ENCODE data around the gene SKA1.
"Not testable (repeated sequence)": the region's sequence is repeated elsewhere in the genome, so short reads cannot be mapped to it uniquely, and the experiment has no call there.

SKA1 gene

GRCh38 chr18:50396005-50396660, 21.3 kb downstream of the SKA1 start:
- no peak for DNase-seq

- no peak for DNase-seq
Observed at GRCh38 chr18:50397023-50397422, 22.2 kb downstream of the SKA1 start.

GRCh38 chr18:50398099-50398498, 23.3 kb downstream of the SKA1 start:
- no peak for DNase-seq

DNA sequence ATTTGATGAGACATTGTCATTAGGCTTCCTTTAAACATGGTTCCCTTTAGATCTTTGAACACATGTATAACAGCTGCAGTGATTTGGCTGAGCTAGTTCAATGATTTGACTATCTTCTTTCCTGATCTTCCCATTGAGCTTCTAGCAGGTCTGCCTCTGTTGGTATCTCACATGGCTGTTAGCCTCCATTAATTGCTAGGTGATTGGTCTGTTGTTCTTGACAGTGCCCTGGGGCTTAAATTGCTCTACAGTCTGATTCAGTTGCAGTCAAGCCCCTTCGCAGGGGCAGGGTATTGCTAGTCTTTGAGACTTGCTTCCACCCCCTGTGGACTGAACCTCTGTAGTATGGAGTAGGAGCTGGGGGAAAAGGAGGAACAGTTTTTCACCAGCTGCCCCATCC, 24.1 kb downstream of the SKA1 start:
- DNase-seq, result no peak

DNA sequence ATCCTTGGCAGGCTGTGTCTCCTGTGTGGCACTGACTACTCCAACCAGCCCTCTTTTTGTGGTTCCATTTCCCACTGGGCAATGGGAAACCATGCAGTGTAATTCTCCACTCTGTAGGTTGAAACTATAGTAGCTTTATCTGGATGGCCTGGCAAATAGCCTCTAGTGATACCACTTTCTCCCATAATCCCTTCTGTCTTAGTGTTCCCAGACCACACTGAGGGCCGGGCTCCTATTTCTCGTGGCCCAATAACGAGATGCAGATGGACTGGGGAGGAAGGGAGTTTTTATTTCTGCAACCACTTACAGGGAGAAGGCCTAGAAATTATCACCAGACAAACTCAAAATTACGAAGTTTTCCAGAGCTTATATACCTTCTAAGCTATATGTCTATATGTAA, 24.7 kb downstream of the SKA1 start:
- no peak for DNase-seq

DNA sequence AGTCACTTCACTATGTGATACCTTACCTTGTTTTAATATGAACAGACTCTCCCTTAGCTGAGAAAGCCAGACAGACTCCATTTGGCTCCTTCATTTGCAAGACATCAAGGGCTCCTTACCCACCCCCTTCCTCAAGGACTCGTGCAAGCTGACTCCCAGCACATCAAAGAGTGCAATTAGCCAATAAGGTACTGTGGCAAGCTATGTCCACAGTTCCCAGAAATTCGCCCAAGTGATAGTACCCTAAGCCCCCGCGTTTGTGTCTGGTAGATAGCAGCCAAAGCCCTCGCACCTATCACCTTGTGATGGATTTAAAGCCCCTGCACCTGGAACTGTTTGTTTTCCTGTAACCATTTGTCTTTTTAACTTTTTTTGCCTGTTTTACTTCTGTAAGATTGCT, 25.6 kb downstream of the SKA1 start:
- not testable (repeated sequence) for DNase-seq

- DNase-seq, result peak; percentile 25
Observed at GRCh38 chr18:50401295-50401694, 26.4 kb downstream of the SKA1 start.

DNA sequence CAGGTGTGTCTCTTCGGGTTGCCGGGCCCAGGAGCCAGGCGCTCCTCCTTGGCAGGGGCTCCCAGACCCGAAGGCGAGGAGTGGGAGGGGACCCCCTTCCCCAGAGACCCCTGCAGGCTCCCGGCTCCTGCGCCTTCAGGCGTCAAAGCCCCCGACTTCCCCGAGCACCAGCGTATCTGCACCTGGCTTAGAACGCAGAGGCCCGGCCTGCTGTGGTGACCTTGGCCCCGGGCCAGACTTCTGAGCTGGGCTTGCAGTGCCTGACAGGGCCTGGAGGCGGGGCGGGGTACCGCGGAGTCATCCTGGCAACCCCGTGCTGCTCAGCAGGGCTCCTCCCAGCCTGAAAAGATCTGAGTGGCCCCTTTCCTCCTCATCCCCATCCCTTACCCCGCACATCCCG, 27.0 kb downstream of the SKA1 start:
- DNase-seq, result peak; percentile 63

- DNase-seq, result peak; percentile 85
Observed at GRCh38 chr18:50404752-50405581, 30.1 kb downstream of the SKA1 start.

GRCh38 chr18:50405582-50406271, 30.9 kb downstream of the SKA1 start:
- peak; percentile 73 for DNase-seq

GRCh38 chr18:50409236-50409635, 34.4 kb downstream of the SKA1 start:
- DNase-seq, result no peak

DNA sequence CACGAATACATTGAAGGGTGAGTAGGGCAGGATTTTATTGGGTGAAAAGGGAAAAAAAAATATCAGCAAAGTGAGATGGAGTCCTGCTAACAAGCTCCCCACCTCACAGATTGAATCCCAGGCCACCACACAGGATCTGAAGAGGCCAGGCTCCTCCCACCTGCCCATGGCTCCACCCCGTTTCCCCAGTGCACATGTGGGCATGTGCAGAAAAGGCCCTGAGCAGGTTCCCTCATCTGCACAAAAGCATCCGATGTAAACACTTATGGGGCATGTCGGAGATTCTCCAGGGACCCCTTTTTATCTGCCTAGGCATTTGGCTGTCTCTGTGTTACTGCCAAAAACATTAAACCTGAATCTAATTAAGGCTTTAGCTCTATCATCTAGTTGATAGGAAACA, 35.2 kb downstream of the SKA1 start:
- DNase-seq, result no peak

- no peak for DNase-seq
Observed at GRCh38 chr18:50410894-50411293, 36.0 kb downstream of the SKA1 start.

DNA sequence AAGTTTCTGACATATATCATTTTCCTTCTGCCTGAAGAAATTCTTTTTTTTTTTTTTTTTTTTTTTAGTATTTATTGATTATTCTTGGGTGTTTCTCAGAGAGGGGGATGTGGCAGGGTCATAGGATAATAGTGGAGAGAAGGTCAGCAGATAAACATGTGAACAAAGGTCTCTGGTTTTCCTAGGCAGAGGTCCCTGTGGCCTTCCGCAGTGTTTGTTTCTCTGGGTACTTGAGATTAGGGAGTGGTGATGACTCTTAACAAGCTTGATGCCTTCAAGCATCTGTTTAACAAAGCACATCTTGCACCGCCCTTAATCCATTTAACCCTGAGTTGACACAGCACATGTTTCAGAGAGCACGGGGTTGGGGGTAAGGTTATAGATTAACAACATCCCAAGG, 42.0 kb downstream of the SKA1 start:
- not testable (repeated sequence) for DNase-seq

- DNase-seq, result not testable (repeated sequence)
Observed at GRCh38 chr18:50417705-50418104, 42.9 kb downstream of the SKA1 start.

DNA sequence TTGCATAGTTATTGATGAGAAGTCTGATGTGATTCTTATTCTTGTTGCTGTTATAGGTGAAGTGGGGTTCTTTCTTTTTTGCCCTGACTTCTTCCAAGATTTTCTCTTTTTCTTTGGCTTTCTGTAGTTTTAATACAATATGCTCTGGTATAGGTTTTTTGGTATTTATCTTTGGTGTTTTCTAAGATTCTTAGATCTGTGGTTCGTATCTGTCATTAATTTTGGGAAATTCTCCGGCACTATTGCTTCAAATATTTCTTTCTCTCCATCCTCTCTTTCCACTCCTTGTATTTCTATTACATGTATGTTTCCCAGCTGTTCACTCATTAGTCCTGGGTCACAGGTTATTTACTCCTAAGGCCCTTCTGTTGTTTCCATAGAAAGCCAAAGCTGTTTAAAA, 43.8 kb downstream of the SKA1 start:
- no peak for DNase-seq

DNA sequence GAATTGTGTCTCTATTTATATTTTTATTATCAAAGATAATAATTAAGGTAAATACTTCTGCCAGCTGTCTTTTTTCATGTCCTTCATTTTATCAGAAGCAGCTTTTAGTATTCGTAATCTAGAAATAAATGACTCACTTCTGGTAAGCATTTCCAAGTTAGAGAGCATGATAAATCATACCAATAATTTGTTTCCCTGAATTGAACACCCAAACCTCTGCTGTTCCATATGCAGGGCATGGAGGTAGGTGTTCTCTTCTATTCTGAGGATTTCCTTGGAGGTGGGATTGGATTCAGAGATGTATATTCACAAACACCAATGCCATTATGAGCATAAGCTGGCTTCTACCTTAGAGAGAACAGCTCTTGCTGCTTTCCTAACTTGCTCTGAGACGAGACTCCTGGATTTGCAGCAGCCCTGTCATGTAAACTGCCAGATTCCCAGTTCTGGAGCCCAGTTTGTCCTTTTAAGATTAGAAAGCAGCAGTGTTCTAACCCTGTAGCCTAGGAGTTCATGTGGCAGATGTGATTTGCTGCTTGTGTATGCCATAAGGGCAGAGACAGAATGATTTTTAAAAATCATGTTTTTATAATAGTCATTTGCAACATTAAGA, 47.5 kb downstream of the SKA1 start:
- DNase-seq, result no peak

DNA sequence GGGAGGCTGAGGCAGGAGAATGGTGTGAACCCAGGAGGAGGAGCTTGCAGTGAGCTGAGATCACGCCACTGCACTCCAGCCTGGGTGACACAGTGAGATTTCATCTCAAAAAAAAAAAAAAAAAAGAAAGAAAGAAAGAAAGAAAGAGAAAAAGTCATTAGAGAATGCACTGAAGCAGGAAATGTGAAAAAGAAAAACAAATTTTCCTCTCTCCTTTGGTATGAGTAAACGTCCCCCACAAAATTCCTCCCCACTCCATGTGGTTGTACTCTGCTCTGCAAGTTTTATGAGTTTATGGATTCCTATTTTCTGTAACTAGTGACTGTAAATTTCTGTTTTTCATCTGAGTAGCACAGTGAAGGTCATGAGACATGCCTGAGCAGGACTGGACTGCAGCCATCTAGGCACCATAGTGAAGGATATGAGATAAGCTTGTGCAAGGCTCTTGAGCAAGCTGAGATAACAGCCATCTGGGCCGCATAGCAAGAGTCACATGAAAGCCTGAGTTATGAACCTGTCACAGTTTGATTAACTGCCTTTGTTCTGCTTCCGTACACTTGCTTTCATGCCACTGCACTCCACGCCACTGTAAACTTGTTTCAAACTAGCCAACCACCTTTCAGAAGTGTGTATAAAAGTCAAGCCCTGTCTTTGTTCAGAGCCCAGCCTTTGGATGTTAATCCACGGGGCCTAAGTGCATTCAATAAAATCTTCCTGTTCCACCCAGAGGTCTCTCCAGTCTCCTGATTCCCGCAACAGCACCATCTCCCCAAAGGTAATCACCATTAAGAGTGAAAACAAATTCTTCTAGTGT, 50.2 kb downstream of the SKA1 start:
- no peak for DNase-seq

DNA sequence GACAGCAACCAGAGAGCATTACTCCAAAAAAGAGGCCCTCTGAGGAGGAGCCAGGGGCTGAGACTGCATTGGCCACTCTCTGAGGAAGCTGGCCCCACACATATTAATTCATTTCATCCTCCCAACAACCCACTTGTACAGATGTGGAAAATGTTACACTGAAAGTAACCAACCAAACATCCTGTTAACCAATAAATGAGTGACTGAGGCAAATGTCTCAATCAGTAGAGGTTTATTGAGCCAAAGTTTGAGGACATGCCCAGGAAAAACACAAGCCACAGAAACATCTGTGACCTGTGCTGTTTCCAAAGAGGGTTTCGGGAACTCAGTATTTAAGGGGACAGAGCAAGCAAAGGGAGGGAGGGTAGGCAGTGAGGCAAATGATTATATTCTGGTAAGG, 53.0 kb downstream of the SKA1 start:
- DNase-seq, result no peak

- no peak for DNase-seq
Observed at GRCh38 chr18:50428531-50429206, 53.8 kb downstream of the SKA1 start.

GRCh38 chr18:50429207-50429948, 54.5 kb downstream of the SKA1 start:
- peak; percentile 46 for DNase-seq

Data from DMS153 (cell line).